ENCODE results near the gene NRBF2.

- TF ChIP-seq CTCF (IDR thresholded peaks at IDR 0.05) (no peak), ZFX (IDR thresholded peaks at IDR 0.05; ENCODE audit: borderline replicate concordance) (no peak)
These were observed 861 bp downstream of the NRBF2 start for GRCh38 chr10:63133821-63134557.

Measured in 22Rv1 (cell line).